CD14-positive monocyte (primary cell): ENCODE results near the gene SLCO1B1. TPM values are rescaled to one million over a fixed set of nuclear protein-coding genes. Genes with fewer than 3 reads are reported as not detected.
"Not testable (repeated sequence)": the region's sequence is repeated elsewhere in the genome, so short reads cannot be mapped to it uniquely, and the experiment has no call there.

Experiments used
- DNase-seq, 3 donors: peaks; one replicate each; pipeline ENCODE4 v3.0.0-alpha.2; 2011 to 2022
- H2AFZ ChIP-seq: 2 replicates; pipeline ENCODE4 v1.6.0; 2012; ENCODE audit warnings: mild to moderate bottlenecking, low read depth, low read length, inconsistent platforms; ENCODE audit not compliant: insufficient read depth, poor library complexity, severe bottlenecking
- H3K27ac ChIP-seq, 2 donors: 1 replicate in 1 of 2; 2 replicates in 1 of 2; pipeline ENCODE4 v1.5.1; 2012 to 2013; ENCODE audit warnings: low read length in 2 of 2, control low read depth in 1 of 2, inconsistent platforms in 1 of 2, low read depth in 1 of 2, mild to moderate bottlenecking in 1 of 2
- H3K27me3 ChIP-seq, 2 donors: one replicate each; pipeline versions ENCODE4 v1.6.0 to v1.6.1; 2011 to 2013; ENCODE audit warnings: low read length in 2 of 2; ENCODE audit not compliant: control insufficient read depth in 2 of 2, insufficient read depth in 2 of 2
- H3K36me3 ChIP-seq, 2 donors: replicated peaks in 1 of 2; 1 replicate in 1 of 2; 2 replicates in 1 of 2; pipeline versions ENCODE4 v1.5.1 to v1.6.1; 2012 to 2013; ENCODE audit warnings: low read length in 2 of 2, control low read depth in 1 of 2, inconsistent platforms in 1 of 2, mild to moderate bottlenecking in 1 of 2; ENCODE audit not compliant: insufficient read depth in 2 of 2, control insufficient read depth in 1 of 2
- H3K4me1 ChIP-seq, 2 donors: 1 replicate in 1 of 2; 2 replicates in 1 of 2; pipeline versions ENCODE4 v1.5.1 to v1.6.1; 2012 to 2013; ENCODE audit warnings: low read length in 2 of 2, control low read depth in 1 of 2, inconsistent platforms in 1 of 2, mild to moderate bottlenecking in 1 of 2, moderate library complexity in 1 of 2; ENCODE audit not compliant: insufficient read depth in 2 of 2, control insufficient read depth in 1 of 2
- H3K4me2 ChIP-seq: replicated peaks from 2 replicates; pipeline ENCODE3; 2012; ENCODE audit warnings: low read length, moderate library complexity, mild to moderate bottlenecking; ENCODE audit not compliant: poor library complexity, severe bottlenecking; ENCODE audit errors: extremely low read depth
- H3K4me3 ChIP-seq, 3 experiments: fragments of 200-600 bp in 1 of 3; sonication (generic) in 1 of 3; replicated peaks in 1 of 3; 1 replicate in 2 of 3; 2 replicates in 1 of 3; pipeline ENCODE4 v1.5.1; 2011 to 2013; ENCODE audit warnings: low read length in 3 of 3, mild to moderate bottlenecking in 3 of 3, control low read depth in 2 of 3, low read depth in 2 of 3, inconsistent platforms in 1 of 3, moderate library complexity in 1 of 3
- H3K79me2 ChIP-seq: 2 replicates; pipeline ENCODE4 v1.6.0; 2012; ENCODE audit warnings: mild to moderate bottlenecking, control low read depth, inconsistent platforms, low read length, moderate library complexity; ENCODE audit not compliant: insufficient read depth
- H3K9ac ChIP-seq: 2 replicates; pipeline ENCODE4 v1.6.0; 2017; ENCODE audit warnings: low read length, mild to moderate bottlenecking; ENCODE audit not compliant: insufficient read depth, poor library complexity, severe bottlenecking
- H3K9me3 ChIP-seq, 2 donors: replicated peaks in 1 of 2; 1 replicate in 1 of 2; 2 replicates in 1 of 2; pipeline versions ENCODE4 v1.5.1 to v1.6.1; 2012 to 2013; ENCODE audit warnings: low read length in 2 of 2, control low read depth in 1 of 2; ENCODE audit not compliant: control insufficient read depth in 1 of 2, insufficient read depth in 1 of 2
- H4K20me1 ChIP-seq: 2 replicates; pipeline ENCODE4 v1.6.0; 2012; ENCODE audit warnings: mild to moderate bottlenecking, low read length, control low read depth, moderate library complexity; ENCODE audit not compliant: insufficient read depth
- H3K27ac Mint-ChIP-seq, 7 donors: one replicate each; pipeline ENCODE4 v1.8.0; 2020; ENCODE audit warnings: mild to moderate bottlenecking in 7 of 7, mixed read lengths in 7 of 7, moderate library complexity in 6 of 7, inconsistent platforms in 2 of 7
- H3K27me3 Mint-ChIP-seq, 3 donors: one replicate each; pipeline ENCODE4 v1.8.0; 2021 to 2022; ENCODE audit warnings: low read depth in 3 of 3, mild to moderate bottlenecking in 3 of 3, mixed read lengths in 3 of 3, moderate library complexity in 3 of 3, inconsistent platforms in 1 of 3
- H3K36me3 Mint-ChIP-seq, 2 donors: one replicate each; pipeline ENCODE4 v1.8.0; 2020; ENCODE audit warnings: mixed read lengths in 2 of 2, inconsistent platforms in 1 of 2, mild to moderate bottlenecking in 1 of 2
- H3K4me1 Mint-ChIP-seq: one replicate; pipeline ENCODE4 v1.8.0; 2020; ENCODE audit warnings: mild to moderate bottlenecking, mixed read lengths
- H3K4me3 Mint-ChIP-seq, 2 donors: one replicate each; pipeline ENCODE4 v1.8.0; 2020; ENCODE audit warnings: mild to moderate bottlenecking in 2 of 2, mixed read lengths in 2 of 2, moderate library complexity in 1 of 2
- H3K9me3 Mint-ChIP-seq, 7 donors: one replicate each; pipeline ENCODE4 v1.8.0; 2020 to 2022; ENCODE audit warnings: mixed read lengths in 7 of 7, mild to moderate bottlenecking in 6 of 7, moderate library complexity in 6 of 7, inconsistent platforms in 2 of 7
- WGBS: methylation state at CpG from one replicate; pipeline ENCODE4 v1.1.5; 2013; ENCODE audit warnings: missing lambda C conversion rate; ENCODE audit not compliant: insufficient coverage; 5-methylcytosine and 5-hydroxymethylcytosine counted together
- intact Hi-C, 2 donors: fragments of 100-400 bp; cut with micrococcal nuclease; formaldehyde crosslinking; loops; one replicate each; pipeline versions ENCODE4 v1.15.0 to v1.15.1; 2023
- polyA minus RNA-seq: library from RNA; depleted of rRNA, polyadenylated mRNA; stranded (reverse); fragments of >200 nt; gene quantifications from 2 replicates; pipeline ENCODE4 v1.2.3, GENCODE V29; 2012
- polyA plus RNA-seq, 3 donors: library from polyadenylated mRNA; depleted of rRNA in 1 of 3; unstranded in 2 of 3; stranded (reverse) in 1 of 3; fragments of 300-500 nt in 2 of 3; fragments of >200 nt in 1 of 3; fragmentation: Illumina TruSeq in 2 of 3; gene quantifications; 1 replicate in 2 of 3; 2 replicates in 1 of 3; pipeline ENCODE4 v1.2.3, GENCODE V29; 2012 to 2021
- total RNA-seq, 12 experiments: library from RNA in 1 of 12; stranded (reverse) in 1 of 12; fragments of 120-200 nt in 1 of 12; gene quantifications; one replicate each; pipeline ENCODE4 v1.2.4 and lab custom pipeline; 2013 to 2026; ENCODE audit warnings: mixed read lengths in 6 of 12, inconsistent platforms in 1 of 12
- TF ChIP-seq, protein P1 (sequence below): fragments of 200-600 bp; IDR thresholded peaks from one replicate; pipeline ENCODE4 v1.8.0; 2022; ENCODE audit warnings: antibody characterized with exemption, mild to moderate bottlenecking

SLCO1B1 gene
- not detected for total RNA-seq (2013)
- polyA plus RNA-seq (not detected), polyA minus RNA-seq (not detected in 2 replicates), total RNA-seq (lab: John Stamatoyannopoulos, UW) (0 to 1.4 (median 0) reads per million in 11 experiments)

GRCh38 chr12:21130998-21131397 is at the start of gene SLCO1B1:
Gene SLCO1B1, plus strand, starts transcription at chr12:21131194. Its CDS starts 10,381 bp downstream, at chr12:21141575.
- Histone ChIP-seq H3K27ac (no peak within 1 kb of the TSS), H2AFZ (no peak within 1 kb of the TSS), H3K9me3 (no peaks in the 10 kb centered on the region), H3K4me1 (no peaks in the 10 kb centered on the region), H3K79me2 (no peaks in the 10 kb centered on the region), H3K36me3 (no peaks in the 10 kb centered on the region), H3K4me2 (no peak within 1 kb of the TSS), H3K27me3 (no peaks in the 10 kb centered on the region), H3K4me3 (no peak within 1 kb of the TSS), H3K9ac (no peak within 1 kb of the TSS), H4K20me1 (no peaks in the 10 kb centered on the region)
- no peaks in the 10 kb centered on the region for H3K36me3 Mint-ChIP-seq
- intact Hi-C loops: no loop called here
- no peak within 1 kb of the TSS for H3K4me3 Mint-ChIP-seq
- H3K9me3 Mint-ChIP-seq: peaks cover 0 to 8% (median 3%) of the 10 kb centered on the region in 7 donors
- DNase-seq: no peak
- no peaks in the 10 kb centered on the region for H3K27me3 Mint-ChIP-seq
- TF ChIP-seq, protein P1, sequence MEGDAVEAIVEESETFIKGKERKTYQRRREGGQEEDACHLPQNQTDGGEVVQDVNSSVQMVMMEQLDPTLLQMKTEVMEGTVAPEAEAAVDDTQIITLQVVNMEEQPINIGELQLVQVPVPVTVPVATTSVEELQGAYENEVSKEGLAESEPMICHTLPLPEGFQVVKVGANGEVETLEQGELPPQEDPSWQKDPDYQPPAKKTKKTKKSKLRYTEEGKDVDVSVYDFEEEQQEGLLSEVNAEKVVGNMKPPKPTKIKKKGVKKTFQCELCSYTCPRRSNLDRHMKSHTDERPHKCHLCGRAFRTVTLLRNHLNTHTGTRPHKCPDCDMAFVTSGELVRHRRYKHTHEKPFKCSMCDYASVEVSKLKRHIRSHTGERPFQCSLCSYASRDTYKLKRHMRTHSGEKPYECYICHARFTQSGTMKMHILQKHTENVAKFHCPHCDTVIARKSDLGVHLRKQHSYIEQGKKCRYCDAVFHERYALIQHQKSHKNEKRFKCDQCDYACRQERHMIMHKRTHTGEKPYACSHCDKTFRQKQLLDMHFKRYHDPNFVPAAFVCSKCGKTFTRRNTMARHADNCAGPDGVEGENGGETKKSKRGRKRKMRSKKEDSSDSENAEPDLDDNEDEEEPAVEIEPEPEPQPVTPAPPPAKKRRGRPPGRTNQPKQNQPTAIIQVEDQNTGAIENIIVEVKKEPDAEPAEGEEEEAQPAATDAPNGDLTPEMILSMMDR: no peak
- no peak within 1 kb of the TSS for H3K27ac Mint-ChIP-seq
- no CpG with 5 or more reads among the region's 3 CpGs for WGBS
- no peaks in the 10 kb centered on the region for H3K4me1 Mint-ChIP-seq

DNA sequence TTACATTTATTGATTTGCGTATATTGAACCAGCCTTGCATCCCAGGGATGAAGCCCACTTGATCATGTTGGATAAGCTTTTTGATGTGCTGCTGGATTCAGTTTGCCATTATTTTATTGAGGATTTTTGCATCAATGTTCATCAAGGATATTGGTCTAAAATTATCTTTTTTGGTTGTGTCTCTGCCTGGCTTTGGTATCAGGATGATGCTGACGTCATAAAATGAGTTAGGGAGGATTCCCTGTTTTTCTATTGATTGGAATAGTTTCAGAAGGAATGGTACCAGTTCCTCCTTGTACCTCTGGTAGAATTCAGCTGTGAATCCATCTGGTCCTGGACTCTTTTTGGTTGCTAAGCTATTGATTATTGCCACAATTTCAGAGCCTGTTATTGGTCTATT is 46.2 kb upstream of the SLCO1B1 start:
- H3K36me3 ChIP-seq, H3K4me2 ChIP-seq, H3K9me3 ChIP-seq, H3K4me1 ChIP-seq, H3K4me3 ChIP-seq, H3K27ac ChIP-seq, intact Hi-C loops, H2AFZ ChIP-seq, H4K20me1 ChIP-seq, H3K27me3 Mint-ChIP-seq, H3K4me3 Mint-ChIP-seq, DNase-seq, H3K36me3 Mint-ChIP-seq, H3K79me2 ChIP-seq, H3K4me1 Mint-ChIP-seq, H3K27me3 ChIP-seq, H3K27ac Mint-ChIP-seq, H3K9ac ChIP-seq: not testable (repeated sequence)
- WGBS: no CpG with 5 or more reads among the region's 2 CpGs
- peaks cover 5 to 28% (median 12%) of the 10 kb centered on the region in 7 donors for H3K9me3 Mint-ChIP-seq
